Keratinocyte (primary cell): ENCODE data around the gene PODN.

Source experiments
- CTCF ChIP-seq, 3 experiments: IDR thresholded peaks in 1 of 3; conservative IDR thresholded peaks in 1 of 3; optimal IDR thresholded peaks in 1 of 3; 2 replicates in 2 of 3; 3 replicates in 1 of 3; pipeline versions ENCODE3 to v1.5.1; 2011; ENCODE audit warnings: low read length in 3 of 3, mild to moderate bottlenecking in 3 of 3, moderate library complexity in 2 of 3, control low read depth in 1 of 3, inconsistent platforms in 1 of 3; ENCODE audit not compliant: insufficient read depth in 2 of 3; ENCODE audit errors: extremely low read depth in 1 of 3
- EZH2 ChIP-seq: IDR thresholded peaks from one replicate; pipeline ENCODE4 v1.6.1; 2012; ENCODE audit warnings: inconsistent platforms, mild to moderate bottlenecking, low read length, moderate library complexity

GRCh38 chr1:53061859-53062707 lies at the start of gene PODN:
- TF ChIP-seq CTCF (optimal IDR thresholded peaks at IDR 0.05 in 1 of 3, IDR thresholded peaks at IDR 0.05 in 1 of 3, conservative IDR thresholded peaks at IDR 0.05 in 1 of 3; ENCODE audit: extremely low read depth in 1 of 3, insufficient read depth in 2 of 3, low read length in 3 of 3) = no peak
- TF ChIP-seq EZH2 = no peak
